Measurements from ENCODE around the gene LYPD4.

GRCh38 chr19:41848666-41849065 is 4.2 kb upstream of the LYPD4 start:
- TF ChIP-seq CTCF (IDR thresholded peaks at IDR 0.05) = no peak
- TF ChIP-seq POLR2AphosphoS5 (IDR thresholded peaks at IDR 0.05) = no peak
- TF ChIP-seq POLR2A (IDR thresholded peaks at IDR 0.05) = no peak
- no peak for TF ChIP-seq EP300 (IDR thresholded peaks at IDR 0.05)
